ENCODE measurements around the gene GRM4.

DNA sequence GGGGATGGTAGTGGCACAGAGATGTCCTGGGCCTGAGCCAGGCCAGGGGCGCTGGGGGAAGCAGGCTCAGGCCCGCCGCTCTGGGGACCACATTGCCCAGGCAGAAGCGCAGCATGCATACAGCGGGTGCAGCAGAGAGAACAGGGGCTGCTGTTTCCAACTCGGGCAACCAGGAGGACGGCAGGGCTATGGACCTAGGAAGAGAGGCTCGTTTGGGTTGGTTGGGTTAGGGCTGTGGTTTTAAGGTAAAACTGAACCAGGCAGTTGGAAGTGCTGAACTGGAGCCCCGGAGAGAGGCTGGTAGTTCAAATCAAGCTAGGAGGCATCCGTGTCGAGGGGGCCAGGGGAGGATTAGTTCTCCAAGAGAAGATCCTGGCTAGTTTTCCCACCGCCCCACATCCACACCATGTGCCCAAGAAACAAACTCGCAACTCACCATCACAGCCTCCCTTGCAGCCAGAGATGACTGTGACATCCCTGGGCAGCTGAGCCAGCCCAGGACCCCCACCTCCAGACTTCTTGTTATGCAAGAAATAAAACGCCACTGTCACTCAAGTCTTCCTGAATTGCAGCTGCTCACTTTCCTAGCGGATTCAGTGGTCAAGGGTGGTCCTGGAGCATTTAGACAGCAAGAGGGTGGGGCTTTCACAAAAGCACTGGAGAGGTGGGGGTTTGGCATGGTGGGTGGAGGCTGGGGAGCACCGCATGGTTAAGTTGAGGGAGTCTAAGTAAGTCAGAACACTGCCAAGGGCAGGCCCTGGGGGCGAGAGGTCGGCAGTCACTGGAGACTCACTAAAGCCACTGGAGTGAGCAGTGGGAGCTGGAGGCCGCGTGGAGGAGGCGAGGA lies 161.2 kb downstream of the GRM4 start:
- no peak for TF ChIP-seq GATA3 (IDR thresholded peaks at IDR 0.05; ENCODE audit: low read depth, low read length)
- TF ChIP-seq GATA2 (IDR thresholded peaks at IDR 0.05; ENCODE audit: low read depth, low read length) = no peak
